Dendritic cell treated with granulocyte-macrophage colony-stimulating factor and Interleukin-4, amounts not matched to agents 40 ng/mL and 50 ng/mL, for 4 days (primary cell): ENCODE data around the gene STX16.

Source experiments
- H3K27ac Mint-ChIP-seq: one replicate; pipeline ENCODE4 v1.8.0; 2022; ENCODE audit warnings: mild to moderate bottlenecking, mixed read lengths
- H3K27me3 Mint-ChIP-seq: one replicate; pipeline ENCODE4 v1.8.0; 2022; ENCODE audit warnings: mild to moderate bottlenecking, mixed read lengths
- H3K36me3 Mint-ChIP-seq: one replicate; pipeline ENCODE4 v1.8.0; 2022; ENCODE audit warnings: low read depth, mixed read lengths
- H3K4me1 Mint-ChIP-seq: one replicate; pipeline ENCODE4 v1.8.0; 2022; ENCODE audit warnings: low read depth, mixed read lengths
- H3K4me3 Mint-ChIP-seq: one replicate; pipeline ENCODE4 v1.8.0; 2022; ENCODE audit warnings: mild to moderate bottlenecking, moderate library complexity, mixed read lengths
- H3K9me3 Mint-ChIP-seq: one replicate; pipeline ENCODE4 v1.8.0; 2022; ENCODE audit warnings: mixed read lengths
- intact Hi-C: fragments of 100-400 bp; cut with micrococcal nuclease; formaldehyde crosslinking; loops from one replicate; pipeline ENCODE4 v1.15.0; 2022

Gene STX16

GRCh38 chr20:58650776-58651558 lies at the start of gene STX16:
Gene STX16, plus strand, starts transcription at chr20:58651283. Its CDS starts 724 bp downstream, at chr20:58652007.
- no peaks in the 10 kb centered on the region for H3K9me3 Mint-ChIP-seq
- peaks cover 22% of the 10 kb centered on the region for H3K36me3 Mint-ChIP-seq
- H3K4me3 Mint-ChIP-seq: peak within 1 kb of the TSS; percentile 96
- H3K4me1 Mint-ChIP-seq: peaks cover 29% of the 10 kb centered on the region
- peaks cover 11% of the 10 kb centered on the region for H3K27me3 Mint-ChIP-seq
- intact Hi-C loops: loop anchor here (1.0 to 5.0 kb wide), 5 partner anchors 41 to 414 kb away; partner anchors contain the start of genes ATP5F1E, NPEPL1 and RAB22A
- peak within 1 kb of the TSS; percentile 99 for H3K27ac Mint-ChIP-seq

GRCh38 chr20:58602124-58602523 lies 49.0 kb upstream of the STX16 start:
- no peaks in the 10 kb centered on the region for H3K36me3 Mint-ChIP-seq
- H3K4me1 Mint-ChIP-seq: no peaks in the 10 kb centered on the region
- no peak overlapping the region for H3K27ac Mint-ChIP-seq
- no peaks in the 10 kb centered on the region for H3K9me3 Mint-ChIP-seq
- intact Hi-C loops: no loop called here
- H3K4me3 Mint-ChIP-seq: no peak overlapping the region
- peaks cover 5% of the 10 kb centered on the region for H3K27me3 Mint-ChIP-seq

- Mint-ChIP-seq H3K9me3 (no peaks in the 10 kb centered on the region), H3K27me3 (no peaks in the 10 kb centered on the region), H3K4me3 (no peak overlapping the region), H3K27ac (no peak overlapping the region), H3K36me3 (no peaks in the 10 kb centered on the region), H3K4me1 (no peaks in the 10 kb centered on the region)
- intact Hi-C loops: no loop called here
Measured at GRCh38 chr20:58603721-58604120, 47.4 kb upstream of the STX16 start.

- H3K27me3 Mint-ChIP-seq: no peaks in the 10 kb centered on the region
- H3K9me3 Mint-ChIP-seq: no peaks in the 10 kb centered on the region
- H3K36me3 Mint-ChIP-seq: no peaks in the 10 kb centered on the region
- no peak overlapping the region for H3K27ac Mint-ChIP-seq
- intact Hi-C loops: no loop called here
- H3K4me3 Mint-ChIP-seq: no peak overlapping the region
- no peaks in the 10 kb centered on the region for H3K4me1 Mint-ChIP-seq
Measured at GRCh38 chr20:58604128-58604881, 46.8 kb upstream of the STX16 start.

GRCh38 chr20:58605292-58606065 lies 45.6 kb upstream of the STX16 start:
- Mint-ChIP-seq H3K27me3 (no peaks in the 10 kb centered on the region), H3K4me1 (no peaks in the 10 kb centered on the region), H3K9me3 (no peaks in the 10 kb centered on the region), H3K4me3 (no peak overlapping the region), H3K27ac (no peak overlapping the region), H3K36me3 (no peaks in the 10 kb centered on the region)
- intact Hi-C loops: no loop called here

GRCh38 chr20:58606184-58606583 lies 44.9 kb upstream of the STX16 start:
- no peaks in the 10 kb centered on the region for H3K27me3 Mint-ChIP-seq
- intact Hi-C loops: no loop called here
- no peaks in the 10 kb centered on the region for H3K36me3 Mint-ChIP-seq
- H3K4me3 Mint-ChIP-seq: no peak overlapping the region
- H3K27ac Mint-ChIP-seq: no peak overlapping the region
- H3K4me1 Mint-ChIP-seq: no peaks in the 10 kb centered on the region
- no peaks in the 10 kb centered on the region for H3K9me3 Mint-ChIP-seq

- no peaks in the 10 kb centered on the region for H3K9me3 Mint-ChIP-seq
- H3K27ac Mint-ChIP-seq: no peak overlapping the region
- intact Hi-C loops: no loop called here
Measured at GRCh38 chr20:58608096-58608840, 42.8 kb upstream of the STX16 start.

GRCh38 chr20:58609026-58609425 lies 42.1 kb upstream of the STX16 start:
- Mint-ChIP-seq H3K36me3 (no peaks in the 10 kb centered on the region), H3K27me3 (no peaks in the 10 kb centered on the region), H3K9me3 (no peaks in the 10 kb centered on the region), H3K4me3 (no peak overlapping the region), H3K27ac (no peak overlapping the region), H3K4me1 (no peaks in the 10 kb centered on the region)
- intact Hi-C loops: no loop called here

More at GRCh38 chr20:58608096-58608840, 42.8 kb upstream of the STX16 start:
- Mint-ChIP-seq H3K4me1 (no peaks in the 10 kb centered on the region), H3K4me3 (no peak overlapping the region), H3K27me3 (no peaks in the 10 kb centered on the region), H3K36me3 (no peaks in the 10 kb centered on the region)

- H3K27ac Mint-ChIP-seq: no peak overlapping the region
- no peaks in the 10 kb centered on the region for H3K27me3 Mint-ChIP-seq
- no peaks in the 10 kb centered on the region for H3K9me3 Mint-ChIP-seq
- no peaks in the 10 kb centered on the region for H3K36me3 Mint-ChIP-seq
- intact Hi-C loops: no loop called here
- H3K4me3 Mint-ChIP-seq: no peak overlapping the region
- H3K4me1 Mint-ChIP-seq: no peaks in the 10 kb centered on the region
Measured at GRCh38 chr20:58610071-58610800, 40.8 kb upstream of the STX16 start.

GRCh38 chr20:58610811-58611210 lies 40.3 kb upstream of the STX16 start:
- intact Hi-C loops: no loop called here
- Mint-ChIP-seq H3K27ac (no peak overlapping the region), H3K36me3 (no peaks in the 10 kb centered on the region), H3K4me3 (no peak overlapping the region), H3K27me3 (no peaks in the 10 kb centered on the region), H3K9me3 (no peaks in the 10 kb centered on the region), H3K4me1 (no peaks in the 10 kb centered on the region)

GRCh38 chr20:58611236-58612030 lies 39.6 kb upstream of the STX16 start:
- Mint-ChIP-seq H3K36me3 (no peaks in the 10 kb centered on the region), H3K27me3 (no peaks in the 10 kb centered on the region), H3K9me3 (no peaks in the 10 kb centered on the region), H3K4me3 (no peak overlapping the region), H3K27ac (no peak overlapping the region), H3K4me1 (no peaks in the 10 kb centered on the region)
- intact Hi-C loops: no loop called here

- no peaks in the 10 kb centered on the region for H3K27me3 Mint-ChIP-seq
- H3K9me3 Mint-ChIP-seq: no peaks in the 10 kb centered on the region
- H3K27ac Mint-ChIP-seq: no peak overlapping the region
- intact Hi-C loops: no loop called here
- H3K4me3 Mint-ChIP-seq: no peak overlapping the region
- no peaks in the 10 kb centered on the region for H3K4me1 Mint-ChIP-seq
- no peaks in the 10 kb centered on the region for H3K36me3 Mint-ChIP-seq
Measured at GRCh38 chr20:58612121-58612691, 38.9 kb upstream of the STX16 start.
